ENCODE data around the gene ZFX.

Gene ZFX

GRCh38 chrX:24248042-24248441, 98.5 kb downstream of the ZFX start:
- TF ChIP-seq CTCF (conservative IDR thresholded peaks at IDR 0.05; ENCODE audit: control insufficient read depth, insufficient read depth, low read depth, low read length): no peak
- DNase-seq (ENCODE audit: low read depth): no peak
- H3K4me3 ChIP-seq (ENCODE audit: control insufficient read depth, low read depth, low read length): no peak overlapping the region

GRCh38 chrX:24253030-24253429, 103.5 kb downstream of the ZFX start:
- H3K4me3 ChIP-seq (ENCODE audit: control insufficient read depth, low read depth, low read length): no peak overlapping the region
- no peak for DNase-seq (ENCODE audit: low read depth)
- no peak for TF ChIP-seq CTCF (conservative IDR thresholded peaks at IDR 0.05; ENCODE audit: control insufficient read depth, insufficient read depth, low read depth, low read length)

GRCh38 chrX:24253469-24253868, 103.9 kb downstream of the ZFX start:
- TF ChIP-seq CTCF (conservative IDR thresholded peaks at IDR 0.05; ENCODE audit: control insufficient read depth, insufficient read depth, low read depth, low read length): no peak
- DNase-seq (ENCODE audit: low read depth): no peak
- no peak overlapping the region for H3K4me3 ChIP-seq (ENCODE audit: control insufficient read depth, low read depth, low read length)

GRCh38 chrX:24257011-24257410, 107.5 kb downstream of the ZFX start:
- no peak for TF ChIP-seq CTCF (conservative IDR thresholded peaks at IDR 0.05; ENCODE audit: control insufficient read depth, insufficient read depth, low read depth, low read length)

GRCh38 chrX:24259544-24260240, 110.2 kb downstream of the ZFX start:
- no peak overlapping the region for H3K4me3 ChIP-seq (ENCODE audit: control insufficient read depth, low read depth, low read length)
- TF ChIP-seq CTCF (conservative IDR thresholded peaks at IDR 0.05; ENCODE audit: control insufficient read depth, insufficient read depth, low read depth, low read length): peak; percentile 80
- DNase-seq (ENCODE audit: low read depth): peak; percentile 82

More at GRCh38 chrX:24257011-24257410, 107.5 kb downstream of the ZFX start:
- H3K4me3 ChIP-seq (ENCODE audit: control insufficient read depth, low read depth, low read length): no peak overlapping the region
- DNase-seq (ENCODE audit: low read depth): no peak

GRCh38 chrX:24260842-24261550, 111.5 kb downstream of the ZFX start:
- no peak overlapping the region for H3K4me3 ChIP-seq (ENCODE audit: control insufficient read depth, low read depth, low read length)
- TF ChIP-seq CTCF (conservative IDR thresholded peaks at IDR 0.05; ENCODE audit: control insufficient read depth, insufficient read depth, low read depth, low read length): no peak
- DNase-seq (ENCODE audit: low read depth): peak; percentile 74

All from fibroblast of mammary gland (primary cell).